ENCODE measurements around the gene CYP19A1.

CYP19A1 gene

DNA sequence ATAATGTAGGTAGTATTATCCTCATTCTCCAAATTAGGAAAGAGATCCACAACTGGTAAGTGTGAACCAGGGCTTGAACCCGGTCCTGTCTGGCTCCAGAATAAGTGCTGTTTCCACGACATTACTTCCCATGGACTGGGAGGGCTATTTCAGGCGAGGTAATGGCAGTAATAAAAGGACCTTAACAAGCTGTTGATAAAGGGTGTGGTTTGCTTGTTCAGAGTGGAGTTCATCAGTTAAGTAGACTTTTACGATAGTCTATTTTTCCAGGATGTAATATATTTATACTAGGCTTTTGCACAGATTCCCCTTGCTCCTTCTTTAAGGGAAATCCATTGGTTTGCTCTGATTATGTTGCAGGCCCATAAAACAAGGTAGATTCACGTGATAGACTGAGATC lies 155.3 kb downstream of the CYP19A1 start:
- Histone ChIP-seq H3K27me3 (replicated peaks; ENCODE audit: control insufficient read depth, insufficient read depth, low read length) (no peaks in the 10 kb centered on the region; the same call in none of the 2 replicates), H3K4me3 (replicated peaks; ENCODE audit: low read depth, low read length) (no peak overlapping the region), H3K36me3 (ENCODE audit: control insufficient read depth, insufficient read depth, low read length) (no peaks in the 10 kb centered on the region)
- TF ChIP-seq, protein P1, sequence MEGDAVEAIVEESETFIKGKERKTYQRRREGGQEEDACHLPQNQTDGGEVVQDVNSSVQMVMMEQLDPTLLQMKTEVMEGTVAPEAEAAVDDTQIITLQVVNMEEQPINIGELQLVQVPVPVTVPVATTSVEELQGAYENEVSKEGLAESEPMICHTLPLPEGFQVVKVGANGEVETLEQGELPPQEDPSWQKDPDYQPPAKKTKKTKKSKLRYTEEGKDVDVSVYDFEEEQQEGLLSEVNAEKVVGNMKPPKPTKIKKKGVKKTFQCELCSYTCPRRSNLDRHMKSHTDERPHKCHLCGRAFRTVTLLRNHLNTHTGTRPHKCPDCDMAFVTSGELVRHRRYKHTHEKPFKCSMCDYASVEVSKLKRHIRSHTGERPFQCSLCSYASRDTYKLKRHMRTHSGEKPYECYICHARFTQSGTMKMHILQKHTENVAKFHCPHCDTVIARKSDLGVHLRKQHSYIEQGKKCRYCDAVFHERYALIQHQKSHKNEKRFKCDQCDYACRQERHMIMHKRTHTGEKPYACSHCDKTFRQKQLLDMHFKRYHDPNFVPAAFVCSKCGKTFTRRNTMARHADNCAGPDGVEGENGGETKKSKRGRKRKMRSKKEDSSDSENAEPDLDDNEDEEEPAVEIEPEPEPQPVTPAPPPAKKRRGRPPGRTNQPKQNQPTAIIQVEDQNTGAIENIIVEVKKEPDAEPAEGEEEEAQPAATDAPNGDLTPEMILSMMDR (IDR thresholded peaks at IDR 0.05; ENCODE audit: insufficient read depth, low read length, poor library complexity, severe bottlenecking): no peak
- DNase-seq (ENCODE audit: extremely low read depth, insufficient read length): no peak

DNA sequence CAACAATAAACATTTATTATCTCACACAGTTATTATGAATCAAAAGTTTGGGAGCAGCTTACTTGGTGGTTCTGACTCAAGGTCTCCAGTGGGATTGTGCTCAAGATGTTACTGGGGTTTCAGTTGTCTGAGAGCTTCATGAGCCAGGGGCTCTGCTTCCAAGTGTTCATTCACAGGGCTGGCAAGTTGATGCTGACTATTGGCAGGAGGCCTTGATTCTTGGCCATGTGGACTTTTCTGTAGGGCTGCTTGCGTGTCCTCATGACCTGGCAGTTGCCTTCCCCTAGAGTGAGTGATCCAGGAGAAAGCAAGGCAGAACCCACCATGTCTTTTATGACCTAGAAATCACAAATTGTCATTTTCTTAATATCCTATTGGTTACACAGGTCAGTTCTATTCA lies 156.5 kb downstream of the CYP19A1 start:
- Histone ChIP-seq H3K4me3 (replicated peaks; ENCODE audit: low read depth, low read length) (no peak overlapping the region), H3K27me3 (replicated peaks; ENCODE audit: control insufficient read depth, insufficient read depth, low read length) (no peaks in the 10 kb centered on the region; the same call in none of the 2 replicates)
- TF ChIP-seq, protein P1 (IDR thresholded peaks at IDR 0.05; ENCODE audit: insufficient read depth, low read length, poor library complexity, severe bottlenecking): no peak

DNA sequence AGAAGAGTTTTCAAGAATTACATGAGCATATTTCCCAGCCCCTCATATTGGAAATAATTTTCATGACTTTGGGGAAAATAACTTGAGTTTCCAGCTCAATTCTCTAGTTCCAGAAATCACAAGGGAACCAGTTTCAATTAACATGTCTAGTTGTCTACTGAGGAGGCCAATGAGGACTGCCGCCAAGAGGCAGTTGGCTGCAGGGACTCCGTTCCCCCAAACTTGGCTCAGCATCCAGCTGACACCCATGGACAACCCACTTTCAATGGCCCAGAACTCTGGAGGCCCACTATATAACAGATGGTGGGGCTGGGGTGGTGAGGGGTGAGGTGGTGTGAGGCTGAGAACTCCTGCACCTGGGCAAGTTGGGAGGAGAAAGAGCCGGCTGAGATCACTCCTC lies 157.2 kb downstream of the CYP19A1 start:
- Histone ChIP-seq H3K27me3 (replicated peaks; ENCODE audit: control insufficient read depth, insufficient read depth, low read length) (no peaks in the 10 kb centered on the region; the same call in none of the 2 replicates), H3K4me3 (replicated peaks; ENCODE audit: low read depth, low read length) (no peak overlapping the region), H3K36me3 (ENCODE audit: control insufficient read depth, insufficient read depth, low read length) (no peaks in the 10 kb centered on the region)
- TF ChIP-seq, protein P1 (IDR thresholded peaks at IDR 0.05; ENCODE audit: insufficient read depth, low read length, poor library complexity, severe bottlenecking): no peak
- no peak for DNase-seq (ENCODE audit: extremely low read depth, insufficient read length)

More for the DNA sequence above, 156.5 kb downstream of the CYP19A1 start:
- H3K36me3 ChIP-seq (ENCODE audit: control insufficient read depth, insufficient read depth, low read length): no peaks in the 10 kb centered on the region
- DNase-seq (ENCODE audit: extremely low read depth, insufficient read length): no peak

DNA sequence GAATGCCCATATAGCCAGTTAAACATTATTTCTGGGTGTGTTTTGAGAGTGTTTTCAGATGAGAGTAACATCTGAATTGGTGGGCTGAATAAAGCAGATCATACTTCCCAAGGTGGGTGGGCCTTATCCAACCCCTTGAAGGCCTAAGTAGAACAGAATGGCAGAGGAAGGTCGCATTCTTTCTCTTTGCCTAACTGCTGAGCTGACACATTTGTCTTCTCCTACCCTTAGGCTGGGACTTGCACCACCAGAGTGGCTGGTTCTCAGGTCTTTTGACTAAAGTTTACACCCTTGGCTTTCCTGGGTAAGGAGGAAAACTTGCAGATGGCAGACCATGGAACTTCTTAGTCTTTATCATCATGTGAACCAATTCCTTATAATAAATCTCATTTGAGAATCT lies 157.9 kb downstream of the CYP19A1 start:
- Histone ChIP-seq H3K4me3 (replicated peaks; ENCODE audit: low read depth, low read length) (no peak overlapping the region), H3K36me3 (ENCODE audit: control insufficient read depth, insufficient read depth, low read length) (no peaks in the 10 kb centered on the region), H3K27me3 (replicated peaks; ENCODE audit: control insufficient read depth, insufficient read depth, low read length) (no peaks in the 10 kb centered on the region; the same call in none of the 2 replicates)
- TF ChIP-seq, protein P1 (IDR thresholded peaks at IDR 0.05; ENCODE audit: insufficient read depth, low read length, poor library complexity, severe bottlenecking): no peak
- no peak for DNase-seq (ENCODE audit: extremely low read depth, insufficient read length)

DNA sequence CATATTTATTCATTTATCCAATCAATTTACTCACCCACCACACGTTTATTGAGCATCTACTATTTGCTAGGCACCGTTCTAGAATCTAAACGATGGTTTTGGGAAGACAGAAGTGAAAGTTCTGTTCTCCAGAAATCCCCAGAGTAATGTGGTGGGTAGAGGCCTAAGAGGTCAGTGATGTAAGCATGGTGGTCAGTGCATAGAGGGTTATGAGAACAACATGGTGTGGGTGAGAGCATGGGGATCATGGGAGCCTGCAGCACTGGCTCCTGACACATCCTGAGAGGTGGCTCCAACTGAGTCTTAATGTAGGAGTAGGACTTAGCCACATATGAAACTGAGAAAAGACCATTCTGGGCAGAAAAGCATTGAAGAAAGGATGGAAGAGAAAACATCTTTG lies 158.4 kb downstream of the CYP19A1 start:
- H3K27me3 ChIP-seq (replicated peaks; ENCODE audit: control insufficient read depth, insufficient read depth, low read length): no peaks in the 10 kb centered on the region; the same call in none of the 2 replicates
- DNase-seq (ENCODE audit: extremely low read depth, insufficient read length): no peak
- no peak overlapping the region for H3K4me3 ChIP-seq (replicated peaks; ENCODE audit: low read depth, low read length)
- H3K36me3 ChIP-seq (ENCODE audit: control insufficient read depth, insufficient read depth, low read length): no peaks in the 10 kb centered on the region
- TF ChIP-seq, protein P1 (IDR thresholded peaks at IDR 0.05; ENCODE audit: insufficient read depth, low read length, poor library complexity, severe bottlenecking): no peak

DNA sequence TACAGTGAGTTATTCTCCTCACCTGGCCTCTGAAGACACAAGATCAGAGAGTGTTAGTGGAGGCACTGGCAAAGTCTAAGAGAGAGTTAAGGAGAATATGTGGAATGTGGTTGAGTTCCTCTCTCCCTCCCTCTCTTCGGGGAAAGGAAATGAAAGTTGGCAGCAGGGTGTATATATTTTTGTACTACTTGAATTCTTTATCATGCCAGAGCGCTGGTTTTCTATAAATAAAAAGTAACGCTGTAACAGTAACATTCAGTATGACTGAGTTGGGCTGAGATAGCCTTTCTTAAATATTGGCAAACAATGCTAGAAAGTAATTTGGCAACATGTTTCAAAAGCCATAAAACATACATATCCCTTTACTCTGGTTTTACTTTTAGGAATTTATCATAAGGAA lies 166.2 kb downstream of the CYP19A1 start:
- Histone ChIP-seq H3K27me3 (replicated peaks; ENCODE audit: control insufficient read depth, insufficient read depth, low read length) (no peaks in the 10 kb centered on the region; the same call in 1 of the 2 replicates), H3K36me3 (ENCODE audit: control insufficient read depth, insufficient read depth, low read length) (no peaks in the 10 kb centered on the region), H3K4me3 (replicated peaks; ENCODE audit: low read depth, low read length) (no peak overlapping the region)
- TF ChIP-seq, protein P1 (IDR thresholded peaks at IDR 0.05; ENCODE audit: insufficient read depth, low read length, poor library complexity, severe bottlenecking): no peak
- DNase-seq (ENCODE audit: extremely low read depth, insufficient read length): no peak

Data from GM06990 (cell line).